Progenitor cell of endocrine pancreas (in vitro differentiated cells): ENCODE data around the gene VILL. TPM values are rescaled to one million over a fixed set of nuclear protein-coding genes. Genes with fewer than 3 reads are reported as not detected.

Experiments used
- DNase-seq: peaks from one replicate; pipeline ENCODE4 v3.0.0; 2021; ENCODE audit warnings: low spot score; ENCODE audit not compliant: unreplicated experiment
- H3K27ac Mint-ChIP-seq: 2 replicates; pipeline ENCODE4 v1.8.0; 2021; ENCODE audit warnings: mild to moderate bottlenecking, moderate library complexity, mixed read lengths
- H3K27me3 Mint-ChIP-seq: 2 replicates; pipeline ENCODE4 v1.8.0; 2021; ENCODE audit warnings: mixed read lengths
- H3K36me3 Mint-ChIP-seq: 2 replicates; pipeline ENCODE4 v1.8.0; 2022; ENCODE audit warnings: mixed read lengths; ENCODE audit not compliant: insufficient read depth
- H3K4me1 Mint-ChIP-seq: 2 replicates; pipeline ENCODE4 v1.8.0; 2021; ENCODE audit warnings: low read depth, mixed read lengths
- H3K4me3 Mint-ChIP-seq: 2 replicates; pipeline ENCODE4 v1.8.0; 2021; ENCODE audit warnings: low read depth, mild to moderate bottlenecking, moderate library complexity, mixed read lengths
- H3K9me3 Mint-ChIP-seq: 2 replicates; pipeline ENCODE4 v1.8.0; 2021; ENCODE audit warnings: low read depth, mixed read lengths
- total RNA-seq: library from RNA; stranded (reverse); gene quantifications from 2 replicates; pipeline ENCODE4 v1.2.1, GENCODE V29; 2021
- TF ChIP-seq, protein P1 (sequence below): fragments of 200-600 bp; sonication (generic); IDR thresholded peaks from one replicate; pipeline ENCODE4 v1.5.0; 2021; ENCODE audit warnings: antibody characterized with exemption, mild to moderate bottlenecking; ENCODE audit not compliant: unreplicated experiment

Gene VILL
- total RNA-seq, 1 donor from 2014 or later, result 6.8 TPM

DNA sequence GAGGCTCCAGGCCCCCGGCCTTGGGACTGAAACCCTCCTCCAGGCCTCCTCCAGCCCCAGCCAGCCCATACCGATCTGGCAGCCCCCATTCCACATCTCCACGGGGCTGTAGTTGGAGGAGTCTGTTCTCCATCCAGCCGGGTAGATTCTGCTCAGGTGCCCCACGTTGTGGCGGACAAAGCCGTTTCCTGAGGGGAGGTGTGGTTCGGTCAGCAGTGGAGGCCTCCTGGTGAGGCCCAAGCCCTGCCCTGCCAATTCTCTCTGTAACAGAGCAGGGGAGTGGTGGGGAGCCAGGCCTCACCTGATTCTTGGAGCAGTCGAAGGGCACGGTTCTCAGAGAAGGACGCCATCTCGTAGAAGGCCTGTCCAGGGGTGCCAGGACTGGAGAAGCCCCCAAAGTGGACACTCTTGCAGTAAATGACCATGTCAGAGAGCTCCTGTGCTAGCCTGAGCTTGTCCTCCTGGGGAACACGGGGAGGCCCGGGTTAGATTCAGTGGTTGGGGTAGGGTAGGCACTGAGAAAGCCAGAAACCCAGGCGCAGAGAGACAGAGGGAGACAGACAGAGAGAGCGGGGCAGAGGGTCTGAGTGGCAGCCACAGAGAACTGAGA is 18.5 kb downstream of the VILL start:
- Mint-ChIP-seq H3K4me1 (peaks cover 19% of the 10 kb centered on the region), H3K27ac (no peak overlapping the region), H3K27me3 (no peaks in the 10 kb centered on the region), H3K9me3 (no peaks in the 10 kb centered on the region), H3K36me3 (peaks cover 5% of the 10 kb centered on the region), H3K4me3 (no peak overlapping the region)
- TF ChIP-seq, protein P1, sequence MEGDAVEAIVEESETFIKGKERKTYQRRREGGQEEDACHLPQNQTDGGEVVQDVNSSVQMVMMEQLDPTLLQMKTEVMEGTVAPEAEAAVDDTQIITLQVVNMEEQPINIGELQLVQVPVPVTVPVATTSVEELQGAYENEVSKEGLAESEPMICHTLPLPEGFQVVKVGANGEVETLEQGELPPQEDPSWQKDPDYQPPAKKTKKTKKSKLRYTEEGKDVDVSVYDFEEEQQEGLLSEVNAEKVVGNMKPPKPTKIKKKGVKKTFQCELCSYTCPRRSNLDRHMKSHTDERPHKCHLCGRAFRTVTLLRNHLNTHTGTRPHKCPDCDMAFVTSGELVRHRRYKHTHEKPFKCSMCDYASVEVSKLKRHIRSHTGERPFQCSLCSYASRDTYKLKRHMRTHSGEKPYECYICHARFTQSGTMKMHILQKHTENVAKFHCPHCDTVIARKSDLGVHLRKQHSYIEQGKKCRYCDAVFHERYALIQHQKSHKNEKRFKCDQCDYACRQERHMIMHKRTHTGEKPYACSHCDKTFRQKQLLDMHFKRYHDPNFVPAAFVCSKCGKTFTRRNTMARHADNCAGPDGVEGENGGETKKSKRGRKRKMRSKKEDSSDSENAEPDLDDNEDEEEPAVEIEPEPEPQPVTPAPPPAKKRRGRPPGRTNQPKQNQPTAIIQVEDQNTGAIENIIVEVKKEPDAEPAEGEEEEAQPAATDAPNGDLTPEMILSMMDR, result no peak
- DNase-seq, result no peak

DNA sequence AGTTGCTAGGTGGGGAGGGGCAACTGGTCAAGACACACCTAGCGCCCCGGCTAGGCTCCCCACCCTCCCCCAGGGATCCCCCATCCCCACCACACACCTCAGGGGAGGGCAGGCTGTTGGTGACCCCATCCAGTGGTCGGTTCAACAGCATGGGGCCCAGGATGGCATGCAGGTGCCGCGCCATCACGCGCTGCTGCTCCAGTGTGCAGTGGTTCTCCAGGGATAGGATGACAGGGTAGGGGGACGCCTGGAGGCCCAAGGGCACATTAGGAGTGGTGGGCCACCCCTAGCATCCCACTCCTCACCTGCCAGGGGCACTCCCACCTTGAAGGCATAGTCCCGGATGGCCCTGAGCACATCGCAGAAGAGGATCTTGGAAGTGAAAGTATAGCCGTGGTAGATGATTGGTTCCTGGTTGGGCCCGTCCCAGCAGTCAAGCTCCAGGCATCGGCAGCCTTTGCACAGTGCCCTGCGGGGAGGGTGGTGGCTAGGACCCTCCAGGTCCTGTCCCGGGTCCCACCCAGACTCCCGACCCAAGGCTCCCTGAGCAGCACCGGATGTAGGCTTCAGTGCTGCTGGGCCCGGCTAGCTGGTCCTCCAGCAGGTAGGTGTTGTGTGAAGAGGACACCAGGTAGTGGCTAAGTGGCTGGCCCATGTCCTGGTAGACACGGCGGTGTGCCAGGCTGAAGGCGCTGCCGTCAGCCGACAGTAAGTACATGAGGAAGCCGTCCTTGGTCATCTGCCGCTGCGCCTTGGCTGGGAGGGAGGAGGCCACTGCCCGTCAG is 19.4 kb downstream of the VILL start:
- no peak overlapping the region for H3K4me3 Mint-ChIP-seq
- TF ChIP-seq, protein P1, result no peak
- no peaks in the 10 kb centered on the region for H3K27me3 Mint-ChIP-seq
- no peak for DNase-seq
- H3K36me3 Mint-ChIP-seq, result peaks cover 13% of the 10 kb centered on the region
- H3K9me3 Mint-ChIP-seq, result no peaks in the 10 kb centered on the region
- peaks cover 9% of the 10 kb centered on the region for H3K4me1 Mint-ChIP-seq
- H3K27ac Mint-ChIP-seq, result no peak overlapping the region

DNA sequence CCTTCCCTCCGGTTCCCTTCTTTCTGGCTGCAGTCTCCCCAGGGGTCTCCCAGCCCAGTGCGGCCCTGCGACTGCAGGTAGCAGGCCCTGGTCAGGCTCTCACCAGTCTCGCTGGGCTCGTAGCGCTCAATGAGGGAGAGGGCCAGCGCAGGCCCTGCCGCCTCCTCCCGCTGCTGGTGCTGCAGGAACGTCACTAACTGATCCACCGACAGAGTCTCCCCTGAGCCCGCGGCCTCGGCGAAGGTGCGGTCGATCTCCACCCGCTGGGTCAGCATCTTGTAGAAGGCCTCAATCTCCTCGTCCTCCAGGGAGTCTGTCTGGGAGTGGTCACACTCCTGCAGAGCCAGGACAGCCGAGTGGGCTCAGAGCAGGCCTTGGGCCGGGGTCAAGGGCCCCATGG is 20.5 kb downstream of the VILL start:
- no peaks in the 10 kb centered on the region for H3K27me3 Mint-ChIP-seq
- no peak for DNase-seq
- H3K27ac Mint-ChIP-seq, result no peak overlapping the region
- H3K4me1 Mint-ChIP-seq, result peaks cover 3% of the 10 kb centered on the region
- TF ChIP-seq, protein P1, result no peak
- peaks cover 24% of the 10 kb centered on the region for H3K36me3 Mint-ChIP-seq
- no peaks in the 10 kb centered on the region for H3K9me3 Mint-ChIP-seq
- no peak overlapping the region for H3K4me3 Mint-ChIP-seq

DNA sequence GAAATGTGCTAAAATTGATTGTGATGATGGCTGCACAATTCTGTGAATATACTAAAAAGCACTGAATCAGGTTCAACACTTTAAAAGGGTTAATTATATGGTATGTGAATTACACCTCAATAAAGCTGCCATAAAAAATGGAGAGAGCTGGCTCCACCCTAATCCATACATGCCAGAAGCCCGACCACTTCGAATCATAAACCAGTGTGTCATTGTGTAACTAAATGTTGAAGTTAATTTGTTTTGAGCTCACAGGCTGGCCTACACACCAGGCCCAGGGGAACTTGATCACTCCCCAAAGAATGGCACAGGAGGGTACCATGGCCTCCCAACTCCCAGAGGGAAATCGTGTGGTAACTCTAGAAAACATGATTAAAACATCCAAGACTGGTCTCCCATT is 24.9 kb downstream of the VILL start:
- TF ChIP-seq, protein P1, result no peak
- H3K9me3 Mint-ChIP-seq, result no peaks in the 10 kb centered on the region
- H3K27ac Mint-ChIP-seq, result no peak overlapping the region
- no peak for DNase-seq
- peaks cover 34% of the 10 kb centered on the region for H3K36me3 Mint-ChIP-seq
- H3K27me3 Mint-ChIP-seq, result no peaks in the 10 kb centered on the region
- H3K4me3 Mint-ChIP-seq, result no peak overlapping the region
- H3K4me1 Mint-ChIP-seq, result peaks cover 3% of the 10 kb centered on the region

DNA sequence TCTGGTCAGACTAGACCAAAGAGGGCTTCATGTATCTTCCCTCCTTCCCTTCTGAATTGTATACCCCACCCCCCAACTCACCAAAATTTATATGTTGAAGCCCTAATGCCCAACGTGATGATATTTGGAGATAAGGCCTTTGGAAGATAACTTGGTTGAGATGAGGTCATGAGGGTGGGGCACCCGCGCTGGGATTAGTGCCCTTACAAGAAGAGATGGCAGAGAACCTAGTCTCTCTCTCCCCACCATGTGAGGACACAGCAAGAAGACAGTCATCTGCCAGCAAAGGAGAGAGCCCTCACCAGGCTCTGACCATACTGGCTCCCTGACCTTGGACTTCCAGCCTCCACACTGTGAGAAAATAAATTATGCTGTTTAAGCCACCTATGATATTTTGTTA is 25.4 kb downstream of the VILL start:
- peaks cover 34% of the 10 kb centered on the region for H3K36me3 Mint-ChIP-seq
- no peak overlapping the region for H3K27ac Mint-ChIP-seq
- no peak overlapping the region for H3K4me3 Mint-ChIP-seq

More for the DNA sequence above, 25.4 kb downstream of the VILL start:
- no peak for DNase-seq
- H3K4me1 Mint-ChIP-seq, result peaks cover 3% of the 10 kb centered on the region
- TF ChIP-seq, protein P1, result no peak
- H3K27me3 Mint-ChIP-seq, result no peaks in the 10 kb centered on the region
- no peaks in the 10 kb centered on the region for H3K9me3 Mint-ChIP-seq
